ENCODE measurements around the gene RIMS3.
"Not testable (repeated sequence)": the region's sequence is repeated elsewhere in the genome, so short reads cannot be mapped to it uniquely, and the experiment has no call there.

Gene RIMS3

GRCh38 chr1:40665335-40666171, at the start of gene RIMS3:
Gene RIMS3, minus strand, starts transcription at chr1:40665682. Its CDS starts 23,757 bp downstream, at chr1:40641925.
- DNase-seq (ENCODE audit: low read depth in 2 of 2): peak; percentile 67 to 72

- DNase-seq (ENCODE audit: low read depth in 2 of 2): no peak
Observed at GRCh38 chr1:40712997-40713396, 47.5 kb upstream of the RIMS3 start.

GRCh38 chr1:40712405-40712944, 47.0 kb upstream of the RIMS3 start:
- no peak for DNase-seq (ENCODE audit: low read depth in 2 of 2)

DNA sequence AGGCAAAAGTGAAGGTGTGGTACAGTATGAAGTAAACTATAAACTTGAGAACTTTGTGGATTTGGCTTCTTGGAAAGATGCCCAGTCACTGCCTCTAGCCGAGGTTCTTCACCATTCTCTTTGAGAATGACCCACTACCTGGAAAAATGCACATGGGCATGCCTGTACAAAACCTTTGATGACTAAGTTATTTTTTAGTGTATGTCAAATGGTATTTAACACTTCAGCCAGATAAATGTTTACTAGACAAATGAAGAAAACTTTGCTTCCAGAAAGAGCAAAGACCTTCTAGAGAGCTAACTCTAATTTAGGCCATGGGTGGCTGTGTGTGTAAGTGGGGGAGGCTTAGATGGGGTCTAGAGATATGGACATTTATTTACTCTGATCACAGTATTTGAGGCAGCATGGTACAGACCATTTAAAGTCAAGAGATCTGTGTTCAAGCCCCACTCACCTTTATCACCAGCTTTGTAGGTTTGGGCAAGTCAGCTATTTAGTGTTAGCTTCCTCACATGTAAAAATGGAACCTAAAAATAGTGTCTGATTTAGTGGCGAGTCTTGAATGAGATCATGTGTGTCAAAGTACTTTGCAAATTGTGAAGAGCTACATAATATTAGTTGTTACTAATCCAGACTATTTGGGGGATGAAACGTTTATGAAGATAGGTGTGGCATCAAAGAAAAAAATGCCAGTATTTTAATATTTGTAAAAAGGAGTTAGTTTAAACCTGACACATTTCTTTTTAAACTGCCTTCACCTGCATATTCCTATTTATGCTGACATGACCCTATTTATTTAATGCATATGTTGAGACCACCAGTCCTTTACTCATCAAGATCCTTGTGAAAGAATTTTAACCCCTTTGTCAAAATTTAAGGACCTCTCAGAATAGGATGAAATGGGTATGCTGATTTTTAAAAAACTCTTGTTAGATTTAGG, 46.3 kb upstream of the RIMS3 start:
- DNase-seq (ENCODE audit: low read depth in 2 of 2): no peak

- no peak for DNase-seq (ENCODE audit: low read depth in 2 of 2)
Observed at GRCh38 chr1:40710581-40711315, 45.3 kb upstream of the RIMS3 start.

DNA sequence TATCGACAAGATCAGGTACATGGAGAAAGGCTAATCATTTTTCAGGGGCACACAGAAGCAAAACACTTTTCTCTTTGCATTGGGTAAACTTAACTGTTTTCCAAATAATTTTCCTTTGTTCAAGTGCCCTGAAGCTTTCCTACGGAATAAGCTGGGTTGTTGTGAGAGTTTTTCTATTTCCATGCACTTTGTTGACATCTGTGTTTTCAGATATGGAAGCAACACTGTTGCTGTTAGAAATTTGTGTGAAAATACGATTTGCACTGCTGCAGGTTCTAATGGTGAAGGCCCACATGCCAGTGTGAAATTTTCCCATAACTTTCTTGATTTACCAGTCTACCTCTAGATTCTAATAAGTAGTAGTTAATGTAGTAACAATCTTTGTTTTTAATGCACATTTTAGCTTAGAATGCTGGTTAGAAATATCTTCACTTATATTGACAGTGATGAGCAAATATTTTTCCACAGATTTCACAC, 44.4 kb upstream of the RIMS3 start:
- DNase-seq (ENCODE audit: low read depth in 2 of 2): no peak

DNA sequence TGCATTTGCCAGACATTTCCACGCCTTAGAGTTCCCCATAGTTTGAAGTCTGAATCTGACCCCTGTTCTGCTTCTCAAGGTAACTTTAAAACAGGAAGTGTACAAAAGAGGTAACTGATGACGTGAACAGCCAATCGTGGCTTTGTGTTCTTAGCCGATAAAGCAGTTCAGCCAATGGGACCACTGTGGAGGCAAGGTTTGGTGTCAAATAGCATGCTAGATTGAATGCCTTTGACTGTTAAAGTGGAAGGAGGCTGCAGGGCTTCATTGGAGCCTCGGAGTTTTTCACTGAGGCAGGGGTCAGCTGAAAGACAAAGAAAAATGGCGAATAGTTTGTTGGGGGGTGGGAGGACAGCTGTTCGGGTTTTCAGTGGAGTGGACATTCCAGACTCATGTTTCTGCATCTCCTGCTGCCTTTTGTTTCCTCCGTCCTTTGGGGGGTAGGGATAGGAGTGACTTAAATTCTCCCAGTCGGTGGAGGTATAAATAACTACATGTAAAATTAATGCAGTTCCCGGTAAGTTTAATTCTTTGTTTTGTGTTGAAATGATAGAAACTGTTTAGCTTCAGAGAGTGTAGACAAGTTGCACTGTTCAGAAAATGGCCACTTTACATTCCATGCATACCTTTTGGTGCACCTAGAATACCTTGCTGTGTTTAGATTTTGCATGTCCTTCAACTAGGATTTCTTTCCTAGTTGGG, 43.8 kb upstream of the RIMS3 start:
- DNase-seq (ENCODE audit: low read depth in 2 of 2): peak; percentile 26 to 48

GRCh38 chr1:40708750-40709099, 43.2 kb upstream of the RIMS3 start:
- DNase-seq (ENCODE audit: low read depth in 2 of 2): no peak

- no peak for DNase-seq (ENCODE audit: low read depth in 2 of 2)
Observed at GRCh38 chr1:40706626-40707025, 41.1 kb upstream of the RIMS3 start.

GRCh38 chr1:40704817-40705733, 39.6 kb upstream of the RIMS3 start:
- no peak for DNase-seq (ENCODE audit: low read depth in 2 of 2)

GRCh38 chr1:40703316-40703715, 37.8 kb upstream of the RIMS3 start:
- no peak for DNase-seq (ENCODE audit: low read depth in 2 of 2)

- DNase-seq (ENCODE audit: low read depth in 2 of 2): not testable (repeated sequence)
Observed at GRCh38 chr1:40702810-40703209, 37.3 kb upstream of the RIMS3 start.

GRCh38 chr1:40701684-40702083, 36.2 kb upstream of the RIMS3 start:
- no peak for DNase-seq (ENCODE audit: low read depth in 2 of 2)

GRCh38 chr1:40699787-40700186, 34.3 kb upstream of the RIMS3 start:
- no peak for DNase-seq (ENCODE audit: low read depth in 2 of 2)

DNA sequence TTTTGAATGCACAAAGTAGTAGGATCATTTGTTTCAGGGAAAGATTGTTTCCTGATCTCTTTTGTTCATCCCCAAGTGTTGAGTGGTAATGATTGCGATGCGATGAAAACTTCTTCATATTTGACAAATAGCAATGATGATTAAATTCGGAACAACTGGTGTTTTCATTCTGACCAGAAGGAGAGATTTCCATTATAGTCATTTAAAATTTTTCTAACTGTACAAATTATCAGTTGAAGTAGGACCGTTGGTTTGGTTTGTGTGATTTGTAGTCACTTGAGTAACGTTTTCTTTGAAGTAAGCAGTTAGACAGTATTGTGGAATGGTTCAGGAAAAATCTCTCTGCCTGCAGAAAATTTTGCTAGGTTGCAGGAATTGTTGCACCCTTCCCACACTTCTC, 32.0 kb upstream of the RIMS3 start:
- DNase-seq (ENCODE audit: low read depth in 2 of 2): no peak

DNA sequence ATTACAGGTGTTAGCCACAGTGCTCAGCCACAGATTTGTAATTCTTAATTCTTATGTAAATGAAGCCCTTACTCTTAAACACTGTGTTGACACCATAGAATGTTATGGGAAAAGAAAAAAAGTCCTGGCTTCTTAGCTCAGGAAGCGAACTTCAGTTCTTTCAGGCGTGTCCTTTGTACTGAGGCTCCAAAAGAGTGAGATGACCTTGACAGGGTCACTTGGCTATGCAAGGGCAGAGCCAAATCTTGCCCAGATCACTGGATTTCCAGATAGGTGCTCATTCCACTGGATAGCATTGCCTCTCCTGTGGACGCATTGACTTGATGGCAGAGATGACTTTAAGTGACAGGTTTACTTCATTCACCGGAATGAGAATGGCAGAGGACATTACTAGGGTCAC, 30.8 kb upstream of the RIMS3 start:
- DNase-seq (ENCODE audit: low read depth in 2 of 2): no peak

DNA sequence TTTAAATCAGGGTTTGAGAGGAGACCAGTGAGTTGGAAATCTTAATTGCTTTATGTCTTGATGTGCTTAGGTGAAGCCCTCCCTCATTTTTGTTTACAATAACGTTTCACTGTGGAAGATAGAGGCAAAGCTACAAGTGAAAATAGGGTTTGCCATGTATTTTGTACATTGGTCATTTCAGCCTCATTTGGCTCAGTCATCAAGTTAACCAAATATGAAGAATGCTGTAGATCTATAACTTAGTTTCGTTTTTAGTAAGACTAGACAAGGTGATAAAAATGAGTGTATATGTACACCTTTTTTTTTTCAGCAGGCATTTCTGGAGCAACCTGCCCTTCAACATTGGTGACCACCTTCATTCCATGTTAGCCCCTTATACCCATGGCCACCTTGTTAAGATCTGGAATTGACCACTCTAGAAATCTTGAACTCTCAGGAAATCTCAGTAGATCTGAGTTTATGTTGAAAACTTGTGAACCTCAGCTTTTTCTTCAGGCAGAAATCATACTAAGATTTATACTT, 28.9 kb upstream of the RIMS3 start:
- DNase-seq (ENCODE audit: low read depth in 2 of 2): no peak

DNA sequence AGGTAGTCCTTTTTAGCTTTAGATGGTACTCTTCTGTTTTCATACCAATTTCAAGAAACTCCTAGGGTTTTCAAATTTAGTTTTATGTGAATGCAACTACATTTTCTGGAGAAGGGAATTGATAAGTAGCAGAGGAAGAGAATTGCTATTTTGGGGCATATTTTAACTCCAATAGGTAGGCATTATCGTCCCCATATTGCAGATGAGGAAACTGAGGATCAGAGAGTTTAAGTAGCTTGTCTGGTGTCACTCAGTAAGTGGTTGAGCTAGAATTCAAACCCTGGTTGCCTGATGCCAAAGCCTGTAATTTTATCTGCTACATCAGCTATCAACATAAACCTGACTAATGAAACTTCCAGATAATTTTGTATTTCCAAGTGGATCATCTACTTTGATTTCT, 27.9 kb upstream of the RIMS3 start:
- no peak for DNase-seq (ENCODE audit: low read depth in 2 of 2)

DNA sequence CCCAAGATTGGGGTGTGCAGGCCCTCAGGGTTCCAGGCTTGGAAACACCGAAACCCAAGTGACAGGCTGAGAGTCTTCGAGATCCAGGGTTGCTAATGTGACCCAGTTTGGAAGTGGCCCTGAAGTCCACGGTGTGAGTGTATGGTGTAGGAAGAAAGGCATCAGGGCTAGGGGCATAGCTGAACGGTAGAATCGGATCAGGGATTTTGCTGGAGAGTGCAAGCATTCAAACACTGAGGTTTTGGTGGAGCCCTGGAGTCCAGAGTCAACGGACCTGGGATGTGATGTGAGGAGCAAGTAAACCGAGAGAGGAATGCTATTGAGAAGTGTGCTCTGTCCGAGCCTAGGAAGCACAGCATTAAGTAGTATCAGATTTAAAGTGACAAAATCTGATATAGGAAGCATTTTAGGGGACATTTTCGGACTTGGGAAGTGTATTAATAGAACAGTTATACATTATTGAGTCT, 27.0 kb upstream of the RIMS3 start:
- DNase-seq (ENCODE audit: low read depth in 2 of 2): no peak

Measured in stimulated activated CD8-positive, alpha-beta memory T cell treated with anti-CD3 and anti-CD28 coated beads, Interleukin-2, amount 100 ng/mL, for 1 hour (primary cell).